ENCODE data around the gene PPFIA1. TPM values are rescaled to one million over a fixed set of nuclear protein-coding genes. Genes with fewer than 3 reads are reported as not detected.

PPFIA1 gene
- total RNA-seq, 1 experiment from 2014 or later, result 63.4 TPM

- Histone ChIP-seq H2BK12ac (ENCODE audit: insufficient read length, low read depth, low read length) (no peak overlapping the region), H4K20me1 (ENCODE audit: control insufficient read depth, insufficient read depth, insufficient read length) (no peaks in the 10 kb centered on the region), H3K23ac (ENCODE audit: insufficient read length, low read depth, low read length) (no peak overlapping the region), H3K4me1 (ENCODE audit: insufficient read depth, low read length) (no peaks in the 10 kb centered on the region), H3K79me2 (ENCODE audit: insufficient read depth, low read length) (peaks cover 4% of the 10 kb centered on the region; the same call in 1 of the 2 replicates), H2AK5ac (ENCODE audit: insufficient read length, low read length) (no peak overlapping the region), H3K18ac (ENCODE audit: insufficient read length, low read depth, low read length) (no peak overlapping the region), H3K14ac (ENCODE audit: insufficient read depth, low read length) (no peak overlapping the region), H2BK15ac (ENCODE audit: low read depth, low read length) (no peak overlapping the region), H4K91ac (ENCODE audit: insufficient read length, low read depth, low read length) (no peak overlapping the region), H3K9ac (ENCODE audit: extremely low read depth, insufficient read length, low read length) (no peak overlapping the region), H4K5ac (ENCODE audit: insufficient read length, low read depth, low read length) (no peak overlapping the region), H3K23me2 (ENCODE audit: insufficient read length, low read depth, low read length, poor library complexity, severe bottlenecking) (no peaks in the 10 kb centered on the region), H2BK5ac (ENCODE audit: insufficient read length, low read length) (no peak overlapping the region), H2AFZ (ENCODE audit: low read length) (no peak overlapping the region), H2BK120ac (ENCODE audit: low read depth, low read length, poor library complexity, severe bottlenecking) (no peak overlapping the region), H3T11ph (ENCODE audit: low read length) (no peak overlapping the region), H2BK20ac (ENCODE audit: low read depth, low read length, poor library complexity, severe bottlenecking) (no peak overlapping the region), H3K27ac (ENCODE audit: insufficient read length, low read depth, low read length) (no peak overlapping the region), H3K27me3 (ENCODE audit: insufficient read depth, low read length) (no peaks in the 10 kb centered on the region), H3K4me2 (ENCODE audit: insufficient read depth, insufficient read length, low read length) (no peak overlapping the region), H3K79me1 (ENCODE audit: insufficient read depth, low read depth, low read length, poor library complexity, severe bottlenecking) (peaks cover 3% of the 10 kb centered on the region), H3K56ac (ENCODE audit: insufficient read length, low read depth, low read length) (no peak overlapping the region), H3K4ac (ENCODE audit: low read depth, low read length) (no peak overlapping the region), H3K9me3 (ENCODE audit: control insufficient read depth, low read depth, low read length) (no peaks in the 10 kb centered on the region), H4K8ac (replicated peaks; ENCODE audit: insufficient read length, low read depth, low read length) (no peak overlapping the region)
- peaks cover 0 to 2% of the 10 kb centered on the region in 2 experiments; a peak in 2 of 5 replicates for H3K9me3 Mint-ChIP-seq
- WGBS (ENCODE audit: extremely low coverage, insufficient read length, low lambda C conversion rate), result no CpG with 5 or more reads among the region's 8 CpGs
- no peak overlapping the region for H3K4me3 Mint-ChIP-seq
- no peaks in the 10 kb centered on the region for H3K4me1 Mint-ChIP-seq
- DNase-seq, result no peak
- H3K27me3 Mint-ChIP-seq (ENCODE audit: low read depth), result no peaks in the 10 kb centered on the region
- no peak overlapping the region for H3K27ac Mint-ChIP-seq
- TF ChIP-seq CTCF (conservative IDR thresholded peaks at IDR 0.05), result no peak
- peaks cover 16 to 72% (median 29%) of the 10 kb centered on the region in 3 experiments for H3K36me3 Mint-ChIP-seq (ENCODE audit: insufficient read depth in 1 of 3, low read depth in 3 of 3)
Observed at GRCh38 chr11:70372076-70372475, 101.6 kb downstream of the PPFIA1 start.

Data from H9 (cell line).